ENCODE measurements around the gene DIPK1C.

Gene DIPK1C

GRCh38 chr18:74451148-74451547, 6.0 kb downstream of the DIPK1C start:
- no peak for DNase-seq (ENCODE audit: low spot score)

GRCh38 chr18:74450626-74451025, 6.5 kb downstream of the DIPK1C start:
- DNase-seq (ENCODE audit: low spot score) = no peak

- DNase-seq (ENCODE audit: low spot score) = no peak
These were observed 9.5 kb downstream of the DIPK1C start for GRCh38 chr18:74447404-74448152.

- no peak for DNase-seq (ENCODE audit: low spot score)
These were observed 10.3 kb downstream of the DIPK1C start for GRCh38 chr18:74446631-74447403.

GRCh38 chr18:74446178-74446577, 10.9 kb downstream of the DIPK1C start:
- no peak for DNase-seq (ENCODE audit: low spot score)

GRCh38 chr18:74445585-74445984, 11.5 kb downstream of the DIPK1C start:
- DNase-seq (ENCODE audit: low spot score) = no peak

GRCh38 chr18:74444104-74444503, 13.0 kb downstream of the DIPK1C start:
- DNase-seq (ENCODE audit: low spot score) = no peak

GRCh38 chr18:74440808-74441427, 16.2 kb downstream of the DIPK1C start:
- DNase-seq (ENCODE audit: low spot score) = no peak

GRCh38 chr18:74438091-74438490, 19.0 kb downstream of the DIPK1C start:
- no peak for DNase-seq (ENCODE audit: low spot score)

- DNase-seq (ENCODE audit: low spot score) = no peak
These were observed 20.8 kb downstream of the DIPK1C start for GRCh38 chr18:74436158-74436769.

GRCh38 chr18:74435740-74436139, 21.4 kb downstream of the DIPK1C start:
- no peak for DNase-seq (ENCODE audit: low spot score)

- no peak for DNase-seq (ENCODE audit: low spot score)
These were observed 22.6 kb downstream of the DIPK1C start for GRCh38 chr18:74434466-74434865.

- DNase-seq (ENCODE audit: low spot score) = no peak
These were observed 26.1 kb downstream of the DIPK1C start for GRCh38 chr18:74430806-74431571.

GRCh38 chr18:74430231-74430630, 26.9 kb downstream of the DIPK1C start:
- no peak for DNase-seq (ENCODE audit: low spot score)

- no peak for DNase-seq (ENCODE audit: low spot score)
These were observed 28.0 kb downstream of the DIPK1C start for GRCh38 chr18:74429096-74429495.

- no peak for DNase-seq (ENCODE audit: low spot score)
These were observed 29.5 kb downstream of the DIPK1C start for GRCh38 chr18:74427442-74428112.

GRCh38 chr18:74425876-74426275, 31.2 kb downstream of the DIPK1C start:
- no peak for DNase-seq (ENCODE audit: low spot score)

GRCh38 chr18:74425161-74425560, 31.9 kb downstream of the DIPK1C start:
- DNase-seq (ENCODE audit: low spot score) = no peak

- DNase-seq (ENCODE audit: low spot score) = no peak
These were observed 34.6 kb downstream of the DIPK1C start for GRCh38 chr18:74422541-74422940.

GRCh38 chr18:74420926-74421325, 36.2 kb downstream of the DIPK1C start:
- no peak for DNase-seq (ENCODE audit: low spot score)

- DNase-seq (ENCODE audit: low spot score) = no peak
These were observed 36.6 kb downstream of the DIPK1C start for GRCh38 chr18:74420481-74420880.

Data from AG08395 (cell line).